H1 (cell line): ENCODE data around the gene WDR7. TPM values are rescaled to one million over a fixed set of nuclear protein-coding genes. Genes with fewer than 3 reads are reported as not detected.

Source experiments
- CTCF ChIA-PET: fragments of 300-600 bp; sonication (Branson Sonifier 250); formaldehyde crosslinking; loops from one replicate; lab custom pipeline; 2021; ENCODE audit not compliant: partially characterized antibody; lab: Charles Lee
- POLR2A ChIA-PET: fragments of 300-600 bp; sonication (Branson Sonifier 250); formaldehyde crosslinking; loops from one replicate; lab custom pipeline; 2021; ENCODE audit warnings: inconsistent platforms; ENCODE audit not compliant: partially characterized antibody; lab: Charles Lee
- DNase-seq, 2 experiments: peaks; one replicate each; pipeline versions ENCODE4 v3.0.0 to v3.0.0-alpha.2; 2010 to 2022; ENCODE audit warnings: low spot score in 2 of 2, low read depth in 1 of 2, mixed read lengths in 1 of 2
- FAIRE-seq: peaks from 2 replicates; lab custom pipeline; 2011; peaks lifted over from hg19 to GRCh38; lab: Jason Lieb, UNC
- H2AFZ ChIP-seq: 2 replicates; pipeline ENCODE4 v1.8.1; 2012; ENCODE audit warnings: low read length, inconsistent platforms
- H2AK5ac ChIP-seq: 2 replicates; pipeline ENCODE4 v1.6.1; 2013; ENCODE audit warnings: low read depth, low read length
- H2BK120ac ChIP-seq: replicated peaks from 2 replicates; pipeline ENCODE3; 2013; ENCODE audit warnings: low read depth, low read length, inconsistent platforms
- H2BK12ac ChIP-seq: 2 replicates; pipeline ENCODE4 v1.6.1; 2013; ENCODE audit warnings: low read depth, low read length
- H2BK15ac ChIP-seq: 2 replicates; pipeline ENCODE4 v1.6.1; 2013; ENCODE audit warnings: low read length
- H2BK20ac ChIP-seq: 2 replicates; pipeline ENCODE4 v1.6.1; 2013; ENCODE audit warnings: low read length
- H2BK5ac ChIP-seq: 2 replicates; pipeline ENCODE4 v1.6.1; 2013; ENCODE audit warnings: low read depth, low read length
- H3K14ac ChIP-seq: 2 replicates; pipeline ENCODE4 v1.6.1; 2013; ENCODE audit warnings: inconsistent platforms; ENCODE audit not compliant: insufficient read length
- H3K18ac ChIP-seq: 2 replicates; pipeline ENCODE4 v1.6.1; 2013; ENCODE audit warnings: low read length; ENCODE audit errors: extremely low read depth
- H3K23ac ChIP-seq: 2 replicates; pipeline ENCODE4 v1.6.1; 2013; ENCODE audit warnings: inconsistent platforms; ENCODE audit not compliant: insufficient read length
- H3K23me2 ChIP-seq: 2 replicates; pipeline ENCODE4 v1.6.1; 2013; ENCODE audit warnings: low read depth, low read length
- H3K27ac ChIP-seq: 2 replicates; pipeline ENCODE4 v1.6.1; 2011; ENCODE audit warnings: low read depth, low read length, inconsistent platforms
- H3K27me3 ChIP-seq, 4 experiments: replicated peaks in 1 of 4; 1 replicate in 1 of 4; 2 replicates in 3 of 4; pipeline versions ENCODE4 v1.6.1 to v1.8.1; 2011 to 2013; ENCODE audit warnings: low read length in 3 of 4, mild to moderate bottlenecking in 3 of 4, inconsistent platforms in 2 of 4, mixed read lengths in 2 of 4, moderate library complexity in 1 of 4; ENCODE audit not compliant: control insufficient read depth in 3 of 4, insufficient read depth in 3 of 4; ENCODE audit errors: extremely low read depth in 1 of 4
- H3K36me3 ChIP-seq, 4 experiments: 2 replicates each; pipeline versions ENCODE4 v1.6.1 to v1.8.1; 2011 to 2013; ENCODE audit warnings: mild to moderate bottlenecking in 4 of 4, low read length in 3 of 4, moderate library complexity in 2 of 4, control low read depth in 1 of 4, inconsistent platforms in 1 of 4; ENCODE audit not compliant: insufficient read depth in 4 of 4, control insufficient read depth in 2 of 4
- H3K4ac ChIP-seq: replicated peaks from 2 replicates; pipeline ENCODE3; 2013; ENCODE audit warnings: low read length, low read depth, mixed read lengths, inconsistent platforms; ENCODE audit not compliant: insufficient read length
- H3K4me1 ChIP-seq, 4 experiments: replicated peaks in 1 of 4; 1 replicate in 1 of 4; 2 replicates in 3 of 4; pipeline versions ENCODE4 v1.6.1 to v1.8.1; 2011 to 2013; ENCODE audit warnings: low read length in 3 of 4, inconsistent platforms in 2 of 4, mixed read lengths in 1 of 4; ENCODE audit not compliant: insufficient read depth in 4 of 4, control insufficient read depth in 3 of 4
- H3K4me2 ChIP-seq, 2 experiments: 2 replicates each; pipeline versions ENCODE4 v1.6.1 to v1.8.1; 2011 to 2013; ENCODE audit warnings: low read depth in 2 of 2, low read length in 2 of 2, control low read depth in 1 of 2, inconsistent platforms in 1 of 2, mild to moderate bottlenecking in 1 of 2; ENCODE audit not compliant: insufficient read depth in 1 of 2
- H3K4me3 ChIP-seq, 4 experiments: fragments of 200-600, 300-600 bp in 1 of 4; sonication (generic), shearing (Covaris generic), sonication (Bioruptor Twin) in 1 of 4; 2 replicates each; pipeline versions ENCODE4 v1.5.1 to v1.8.1; 2011 to 2016; ENCODE audit warnings: low read length in 4 of 4, low read depth in 3 of 4, control low read depth in 2 of 4, inconsistent platforms in 2 of 4, mild to moderate bottlenecking in 2 of 4, mixed read lengths in 1 of 4, moderate library complexity in 1 of 4; ENCODE audit not compliant: insufficient read depth in 2 of 4; ENCODE audit errors: extremely low read depth in 1 of 4
- H3K56ac ChIP-seq: replicated peaks from 2 replicates; pipeline ENCODE3; 2013; ENCODE audit warnings: low read depth, mild to moderate bottlenecking, mixed read lengths, low read length, inconsistent platforms; ENCODE audit not compliant: insufficient read length
- H3K79me1 ChIP-seq: 2 replicates; pipeline ENCODE4 v1.6.1; 2013; ENCODE audit warnings: low read depth, low read length, control low read depth
- H3K79me2 ChIP-seq, 2 experiments: 2 replicates each; pipeline versions ENCODE4 v1.6.1 to v1.8.1; 2012 to 2013; ENCODE audit warnings: low read length in 2 of 2, mild to moderate bottlenecking in 2 of 2, inconsistent platforms in 1 of 2; ENCODE audit not compliant: insufficient read depth in 2 of 2, control insufficient read depth in 1 of 2
- H3K9ac ChIP-seq, 4 experiments: replicated peaks in 1 of 4; 1 replicate in 1 of 4; 2 replicates in 3 of 4; pipeline versions ENCODE4 v1.6.1 to v1.8.1; 2011 to 2013; ENCODE audit warnings: low read depth in 3 of 4, low read length in 3 of 4, control low read depth in 2 of 4, mild to moderate bottlenecking in 2 of 4, moderate library complexity in 2 of 4, inconsistent platforms in 1 of 4; ENCODE audit errors: extremely low read depth in 1 of 4
- H3K9me3 ChIP-seq, 2 experiments: 2 replicates each; pipeline versions ENCODE4 v1.6.1 to v1.8.1; 2012 to 2013; ENCODE audit warnings: mild to moderate bottlenecking in 2 of 2, moderate library complexity in 2 of 2, control low read depth in 1 of 2, inconsistent platforms in 1 of 2, low read depth in 1 of 2, low read length in 1 of 2, mixed read lengths in 1 of 2; ENCODE audit not compliant: insufficient read depth in 2 of 2
- H4K20me1 ChIP-seq, 2 experiments: replicated peaks in 1 of 2; 2 replicates each; pipeline versions ENCODE3 to v1.8.1; 2011 to 2013; ENCODE audit warnings: inconsistent platforms in 2 of 2, low read length in 2 of 2, mild to moderate bottlenecking in 1 of 2; ENCODE audit not compliant: insufficient read depth in 2 of 2, control insufficient read depth in 1 of 2
- H4K5ac ChIP-seq: 2 replicates; pipeline ENCODE4 v1.6.1; 2013; ENCODE audit warnings: low read length, low read depth, mixed read lengths, inconsistent platforms; ENCODE audit not compliant: insufficient read length
- H4K8ac ChIP-seq: 2 replicates; pipeline ENCODE4 v1.8.0; 2013; ENCODE audit warnings: mild to moderate bottlenecking, moderate library complexity, low read length, inconsistent platforms; ENCODE audit not compliant: insufficient read depth; ENCODE audit errors: extremely low read depth
- H4K91ac ChIP-seq: replicated peaks from 2 replicates; pipeline ENCODE3; 2013; ENCODE audit warnings: low read length, mixed read lengths, inconsistent platforms; ENCODE audit not compliant: insufficient read length
- BACH1 ChIP-seq: IDR thresholded peaks from 2 replicates; pipeline ENCODE4 v1.6.1; 2012; ENCODE audit warnings: low read length, improper control_type of control experiment
- CEBPB ChIP-seq: IDR thresholded peaks from 2 replicates; pipeline ENCODE4 v1.6.1; 2012; ENCODE audit warnings: low read depth, low read length
- CREB1 ChIP-seq: IDR thresholded peaks from 2 replicates; pipeline ENCODE4 v1.6.1; 2012; ENCODE audit warnings: inconsistent platforms
- CTBP2 ChIP-seq: IDR thresholded peaks from 2 replicates; pipeline ENCODE4 v1.7.0; 2011; ENCODE audit warnings: borderline replicate concordance, mild to moderate bottlenecking, moderate library complexity, mixed read lengths, low read length; ENCODE audit not compliant: insufficient read depth, insufficient read length
- CTCF ChIP-seq, 3 experiments: IDR thresholded peaks; 1 replicate in 2 of 3; 2 replicates in 1 of 3; pipeline versions ENCODE4 v1.5.1 to v1.6.1; 2011; ENCODE audit warnings: low read length in 3 of 3, mild to moderate bottlenecking in 3 of 3, inconsistent platforms in 2 of 3, low read depth in 1 of 3, moderate library complexity in 1 of 3; ENCODE audit not compliant: insufficient read depth in 1 of 3; ENCODE audit errors: control extremely low read depth in 1 of 3
- EP300 ChIP-seq, 2 experiments: IDR thresholded peaks; 1 replicate in 1 of 2; 2 replicates in 1 of 2; pipeline ENCODE4 v1.6.1; 2011 to 2012; ENCODE audit warnings: low read depth in 2 of 2, low read length in 2 of 2, mild to moderate bottlenecking in 2 of 2, borderline replicate concordance in 1 of 2, inconsistent platforms in 1 of 2, moderate library complexity in 1 of 2
- MAFK ChIP-seq: IDR thresholded peaks from 2 replicates; pipeline ENCODE4 v1.6.1; 2012; ENCODE audit warnings: low read depth, mild to moderate bottlenecking, improper control_type of control experiment, low read length
- MAX ChIP-seq: IDR thresholded peaks from 2 replicates; pipeline ENCODE4 v1.6.1; 2012; ENCODE audit warnings: inconsistent platforms
- TAF7 ChIP-seq: optimal IDR thresholded peaks from 2 replicates; pipeline ENCODE3; 2011; ENCODE audit warnings: low read depth, mild to moderate bottlenecking, inconsistent platforms, low read length, moderate library complexity, borderline replicate concordance
- ZNF274 ChIP-seq: IDR thresholded peaks from 2 replicates; pipeline ENCODE4 v1.7.0; 2012; ENCODE audit warnings: low read length, borderline replicate concordance; ENCODE audit errors: extremely low read depth
- WGBS, 2 experiments: shearing (Covaris generic) in 1 of 2; methylation state at CpG; one replicate each; pipeline versions ENCODE4 v1.1.6 to v1.1.7; 2013 to 2015; ENCODE audit warnings: low lambda C conversion rate in 2 of 2, mixed read lengths in 2 of 2, inconsistent platforms in 1 of 2, low coverage in 1 of 2, missing lambda C conversion rate in 1 of 2; ENCODE audit not compliant: insufficient replicate concordance in 2 of 2, insufficient coverage in 1 of 2, insufficient read length in 1 of 2; ENCODE audit errors: extremely low coverage in 1 of 2, missing lambda C conversion rate in 1 of 2; 5-methylcytosine and 5-hydroxymethylcytosine counted together
- polyA plus RNA-seq, 7 experiments: library from polyadenylated mRNA; depleted of rRNA in 3 of 7; stranded (reverse) in 5 of 7; unstranded in 2 of 7; fragments of >200 nt in 5 of 7; fragments of 200-250 nt in 2 of 7; gene quantifications; 1 replicate in 5 of 7; 2 replicates in 1 of 7; 4 replicates in 1 of 7; pipeline versions ENCODE4 v1.2.1 to v1.2.3, GENCODE V29; 2011 to 2013; ENCODE audit warnings: missing spikeins in 2 of 7, mixed read lengths in 2 of 7
- total RNA-seq: library from RNA; stranded (reverse); fragmentation: NEBNext Ultra II Directional; extraction: Animal tissue kit (Norgen Biotek cat#: 25700); gene quantifications from 2 replicates; pipeline ENCODE4 v1.2.1, GENCODE V29; 2021

The WDR7 gene
- total and polyA plus RNA-seq, 2 of the 8 experiments (the other 6 are each of a cell fraction or from before 2014, with no cell fraction given), result 5.5 to 15.2 TPM

GRCh38 chr18:57004366-57005121 lies 353.4 kb downstream of the WDR7 start:
- Histone ChIP-seq H3K4me3 (no peak overlapping the region), H3K4ac (no peak overlapping the region), H4K5ac (no peak overlapping the region), H4K20me1 (no peaks in the 10 kb centered on the region), H3K79me2 (no peaks in the 10 kb centered on the region), H3K36me3 (no peaks in the 10 kb centered on the region), H2AFZ (no peak overlapping the region), H3K4me1 (no peaks in the 10 kb centered on the region), H3K23me2 (no peaks in the 10 kb centered on the region; the same call in 1 of the 2 replicates), H2AK5ac (no peak overlapping the region), H2BK15ac (no peak overlapping the region), H3K9ac (no peak overlapping the region), H3K18ac (no peak overlapping the region), H2BK120ac (no peak overlapping the region), H4K8ac (no peak overlapping the region), H3K14ac (no peak overlapping the region), H3K4me2 (no peak overlapping the region), H2BK12ac (no peak overlapping the region), H2BK5ac (no peak overlapping the region), H3K27me3 (no peaks in the 10 kb centered on the region), H3K27ac (no peak overlapping the region), H3K56ac (no peak overlapping the region), H4K91ac (no peak overlapping the region), H3K79me1 (no peaks in the 10 kb centered on the region), H3K9me3 (no peaks in the 10 kb centered on the region), H3K23ac (no peak overlapping the region), H2BK20ac (no peak overlapping the region)
- DNase-seq (no peak), FAIRE-seq (no peak)
- 92% methylated on average over 5 of the region's 5 CpGs; no CpG with 5 or more reads in 1 of the 2 experiments for WGBS, 2 experiments
- CTCF ChIA-PET, result interaction anchor here (0.9 to 1.6 kb wide), 2 partner anchors 14 to 215 kb away, joined by 3 to 6 read pairs; no protein-coding TSS in a partner anchor
- POLR2A ChIA-PET, result no interaction called here
- TF ChIP-seq CTCF (IDR thresholded peaks at IDR 0.05; ENCODE audit: control extremely low read depth in 1 of 3, insufficient read depth in 1 of 3, low read depth in 1 of 3, low read length in 3 of 3) (no peak), CEBPB (no peak), MAX (no peak), CREB1 (no peak), ZNF274 (no peak), EP300 (IDR thresholded peaks at IDR 0.05; ENCODE audit: borderline replicate concordance in 1 of 2, low read depth in 2 of 2, low read length in 2 of 2) (no peak), BACH1 (no peak), CTBP2 (no peak), TAF7 (no peak), MAFK (no peak)
